Gastroesophageal sphincter (tissue), 4 donors: Measurements from ENCODE around the gene JMY. TPM values are rescaled to one million over a fixed set of nuclear protein-coding genes. Genes with fewer than 3 reads are reported as not detected.

ENCODE experiments used
- ATAC-seq: fragments of 150-250 bp; one replicate; pipeline ENCODE4 v1.9.1; 2016; ENCODE audit warnings: mild to moderate bottlenecking, moderate library complexity
- H3K27ac ChIP-seq, 4 donors: fragments of 200-600 bp; sonication (generic) in 3 of 4; 1 replicate in 3 of 4; 2 replicates in 1 of 4; pipeline ENCODE4 v1.5.1; 2016 to 2019
- H3K27me3 ChIP-seq: fragments of 200-600 bp; sonication (generic); one replicate; pipeline ENCODE4 v1.5.1; 2019
- H3K36me3 ChIP-seq, 2 donors: fragments of 200-600 bp; sonication (generic); one replicate each; pipeline ENCODE4 v1.5.1; 2019; ENCODE audit warnings: control low read depth in 1 of 2
- H3K4me1 ChIP-seq, 3 donors: fragments of 200-600 bp; sonication (generic); 1 replicate in 2 of 3; 2 replicates in 1 of 3; pipeline ENCODE4 v1.5.1; 2016 to 2019; ENCODE audit warnings: control low read depth in 2 of 3
- H3K4me3 ChIP-seq, 2 donors: fragments of 200-600 bp; sonication (generic); one replicate each; pipeline ENCODE4 v1.5.1; 2019; ENCODE audit warnings: mild to moderate bottlenecking in 1 of 2, moderate library complexity in 1 of 2
- H3K9me3 ChIP-seq, 3 donors: fragments of 200-600 bp; sonication (generic); one replicate each; pipeline ENCODE4 v1.5.1; 2017 to 2019; ENCODE audit warnings: control low read depth in 2 of 3
- EP300 ChIP-seq: sonication (generic); formaldehyde crosslinking; IDR thresholded peaks from one replicate; pipeline ENCODE4 v1.6.1; 2017; ENCODE audit warnings: antibody characterized with exemption, mild to moderate bottlenecking
- POLR2A ChIP-seq, 2 donors: fragments of 450-650 bp; IDR thresholded peaks; one replicate each; pipeline ENCODE4 v1.6.1; 2017; ENCODE audit warnings: antibody characterized with exemption in 2 of 2, mild to moderate bottlenecking in 2 of 2, moderate library complexity in 1 of 2
- POLR2AphosphoS5 ChIP-seq: sonication (generic); formaldehyde crosslinking; IDR thresholded peaks from one replicate; pipeline ENCODE4 v1.6.1; 2017; ENCODE audit warnings: antibody characterized with exemption
- WGBS, 2 donors: methylation state at CpG; one replicate each; pipeline ENCODE4 v1.1.5; 2018; ENCODE audit warnings: low coverage in 1 of 2; 5-methylcytosine and 5-hydroxymethylcytosine counted together
- small RNA-seq, 4 donors: library from RNA; depleted of rRNA; stranded (forward); fragments of <200 nt; gene quantifications; one replicate each; pipeline ENCODE3, GENCODE V24; 2016
- total RNA-seq, 4 donors: library from RNA; depleted of rRNA; stranded (reverse); fragments of >200 nt; gene quantifications; one replicate each; pipeline ENCODE4 v1.1.0, GENCODE V29; 2016
- TF ChIP-seq, protein P1 (sequence below), 4 experiments: fragments of 200-600 bp in 2 of 4; fragments of 450-650 bp in 2 of 4; sonication (generic) in 1 of 4; IDR thresholded peaks; one replicate each; pipeline ENCODE4 v1.5.1; 2017 to 2019; ENCODE audit warnings: antibody characterized with exemption in 4 of 4, mild to moderate bottlenecking in 2 of 4, moderate library complexity in 2 of 4

The JMY gene
- total RNA-seq, 4 donors from 2014 or later, result 33.1 to 54.2 (median 46.5) TPM

DNA sequence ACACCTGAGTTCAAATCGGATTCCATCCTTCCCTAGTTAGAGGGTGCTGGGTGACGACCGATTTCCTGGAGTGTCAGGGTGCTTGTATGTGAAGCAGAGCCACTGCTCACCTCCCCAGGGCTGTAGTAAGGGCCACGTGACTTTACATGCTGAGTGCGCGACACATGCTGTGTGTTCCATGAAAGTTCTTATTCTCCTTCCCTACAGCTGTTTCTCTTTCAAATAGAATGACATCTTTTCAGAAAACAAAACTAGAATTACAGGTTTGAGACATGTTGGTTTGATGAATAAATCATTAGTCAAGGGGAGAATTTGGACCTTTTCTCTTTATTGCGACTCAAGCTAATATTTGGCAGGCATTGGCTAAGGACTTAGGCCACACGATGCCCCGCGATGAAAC is 113.1 kb downstream of the JMY start:
- 84 to 90% methylated on average over 8 to 10 of the region's 10 CpGs for WGBS, 2 donors
- TF ChIP-seq POLR2AphosphoS5 (no peak), EP300 (no peak), POLR2A (IDR thresholded peaks at IDR 0.05) (no peak)
- TF ChIP-seq, protein P1, sequence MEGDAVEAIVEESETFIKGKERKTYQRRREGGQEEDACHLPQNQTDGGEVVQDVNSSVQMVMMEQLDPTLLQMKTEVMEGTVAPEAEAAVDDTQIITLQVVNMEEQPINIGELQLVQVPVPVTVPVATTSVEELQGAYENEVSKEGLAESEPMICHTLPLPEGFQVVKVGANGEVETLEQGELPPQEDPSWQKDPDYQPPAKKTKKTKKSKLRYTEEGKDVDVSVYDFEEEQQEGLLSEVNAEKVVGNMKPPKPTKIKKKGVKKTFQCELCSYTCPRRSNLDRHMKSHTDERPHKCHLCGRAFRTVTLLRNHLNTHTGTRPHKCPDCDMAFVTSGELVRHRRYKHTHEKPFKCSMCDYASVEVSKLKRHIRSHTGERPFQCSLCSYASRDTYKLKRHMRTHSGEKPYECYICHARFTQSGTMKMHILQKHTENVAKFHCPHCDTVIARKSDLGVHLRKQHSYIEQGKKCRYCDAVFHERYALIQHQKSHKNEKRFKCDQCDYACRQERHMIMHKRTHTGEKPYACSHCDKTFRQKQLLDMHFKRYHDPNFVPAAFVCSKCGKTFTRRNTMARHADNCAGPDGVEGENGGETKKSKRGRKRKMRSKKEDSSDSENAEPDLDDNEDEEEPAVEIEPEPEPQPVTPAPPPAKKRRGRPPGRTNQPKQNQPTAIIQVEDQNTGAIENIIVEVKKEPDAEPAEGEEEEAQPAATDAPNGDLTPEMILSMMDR (IDR thresholded peaks at IDR 0.05), result no peak
- Histone ChIP-seq H3K27me3 (no peaks in the 10 kb centered on the region), H3K9me3 (no peaks in the 10 kb centered on the region), H3K27ac (no peak overlapping the region), H3K4me3 (no peak overlapping the region), H3K36me3 (no peaks in the 10 kb centered on the region), H3K4me1 (no peaks in the 10 kb centered on the region)
- ATAC-seq, result no peak

DNA sequence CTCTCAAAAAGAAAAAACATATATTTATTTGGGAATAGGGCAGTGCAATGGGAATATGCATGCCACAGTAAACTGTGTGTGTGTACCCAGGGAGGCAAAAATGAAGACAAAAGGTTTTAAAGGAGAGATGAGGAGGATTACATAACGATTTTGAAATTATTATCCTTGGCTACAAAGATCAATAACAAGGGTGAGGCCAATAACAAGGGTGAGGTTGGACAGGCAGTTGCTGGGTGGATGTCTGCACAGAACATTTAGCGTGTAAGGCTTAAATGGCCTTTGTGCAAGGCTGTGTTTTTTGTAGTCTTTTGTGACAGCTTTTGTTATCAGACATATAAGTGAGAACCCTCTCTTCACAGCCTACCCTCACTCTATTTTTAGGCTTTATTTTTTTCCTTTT is 114.0 kb downstream of the JMY start:
- Histone ChIP-seq H3K9me3 (no peaks in the 10 kb centered on the region), H3K27me3 (no peaks in the 10 kb centered on the region), H3K4me1 (no peaks in the 10 kb centered on the region), H3K4me3 (no peak overlapping the region), H3K36me3 (no peaks in the 10 kb centered on the region), H3K27ac (no peak overlapping the region)
- TF ChIP-seq, protein P1 (IDR thresholded peaks at IDR 0.05), result no peak
- TF ChIP-seq EP300 (no peak), POLR2A (IDR thresholded peaks at IDR 0.05) (no peak), POLR2AphosphoS5 (no peak)
- ATAC-seq, result no peak
- WGBS, 2 donors, result 75 to 83% methylated on average over 2 of the region's 2 CpGs

- Histone ChIP-seq H3K27me3 (no peaks in the 10 kb centered on the region), H3K4me1 (peaks cover 0 to 10% (median 0%) of the 10 kb centered on the region in 3 donors), H3K9me3 (no peaks in the 10 kb centered on the region), H3K4me3 (no peak overlapping the region), H3K36me3 (no peaks in the 10 kb centered on the region), H3K27ac (no peak overlapping the region)
- no peak for ATAC-seq
- TF ChIP-seq POLR2A (IDR thresholded peaks at IDR 0.05) (no peak), EP300 (no peak), POLR2AphosphoS5 (no peak)
- TF ChIP-seq, protein P1 (IDR thresholded peaks at IDR 0.05), result no peak
- 9 to 28% methylated on average over 1 of the region's 1 CpG for WGBS, 2 donors
Observed at GRCh38 chr5:79357398-79357797, 121.5 kb downstream of the JMY start.

Small RNAs within 50 kb of the gene (small RNA-seq; reads per million reads assigned to genes)
- gene AC016559.1 (0 reads per million in 4 donors), gene RF00425 (0 reads per million in 4 donors)

Other genes with a start within 250 kb of the JMY start
- gene DMGDH, start 166.5 kb upstream of the JMY start, total RNA-seq, result 1 to 10 TPM; 4.7 to 7.3 (median 6.0) TPM
- gene BHMT2, start 166.4 kb upstream of the JMY start, total RNA-seq, result 100 to 1,000 TPM in 1 of 4 donors, 10 to 100 TPM in 3; 41.9 to 105 (median 54.8) TPM
- gene BHMT, start 124.3 kb upstream of the JMY start, total RNA-seq, result 10 to 100 TPM in 1 of 4 donors, 1 to 10 TPM in 2, not detected in 1; 1.9 to 10.8 (median 2.7) TPM